Tibial nerve (tissue), 4 donors: ENCODE data around the gene SCAMP4. TPM values are rescaled to one million over a fixed set of nuclear protein-coding genes. Genes with fewer than 3 reads are reported as not detected.

Source experiments
- DNase-seq, 2 donors: peaks; one replicate each; pipeline ENCODE4 v3.0.0-alpha.2; 2019; ENCODE audit warnings: low spot score in 2 of 2
- H3K27ac ChIP-seq, 4 donors: fragments of 200-600 bp; sonication (generic) in 3 of 4; one replicate each; pipeline ENCODE4 v1.5.1; 2017 to 2019; ENCODE audit warnings: mild to moderate bottlenecking in 1 of 4
- H3K27me3 ChIP-seq, 2 donors: fragments of 200-600 bp; sonication (generic) in 1 of 2; one replicate each; pipeline versions ENCODE4 v1.5.1 to v1.6.0; 2017 to 2019
- H3K36me3 ChIP-seq, 3 donors: fragments of 200-600 bp; sonication (generic); one replicate each; pipeline ENCODE4 v1.5.1; 2018 to 2019
- H3K4me1 ChIP-seq, 4 donors: fragments of 200-600 bp; sonication (generic) in 3 of 4; one replicate each; pipeline ENCODE4 v1.5.1; 2017 to 2019
- H3K4me3 ChIP-seq, 4 donors: fragments of 200-600 bp; sonication (generic) in 3 of 4; one replicate each; pipeline ENCODE4 v1.5.1; 2017 to 2019; ENCODE audit warnings: mild to moderate bottlenecking in 1 of 4, moderate library complexity in 1 of 4
- H3K9me3 ChIP-seq, 4 donors: fragments of 200-600 bp; sonication (generic) in 3 of 4; one replicate each; pipeline ENCODE4 v1.5.1; 2017 to 2019
- EP300 ChIP-seq, 2 donors: sonication (generic); formaldehyde crosslinking; IDR thresholded peaks; one replicate each; pipeline ENCODE4 v1.6.1; 2017; ENCODE audit warnings: antibody characterized with exemption in 2 of 2, mild to moderate bottlenecking in 1 of 2
- POLR2A ChIP-seq, 2 donors: fragments of 450-650 bp; IDR thresholded peaks; one replicate each; pipeline ENCODE4 v1.6.1; 2017; ENCODE audit warnings: antibody characterized with exemption in 2 of 2, mild to moderate bottlenecking in 2 of 2, moderate library complexity in 2 of 2
- WGBS, 2 donors: methylation state at CpG; one replicate each; pipeline ENCODE4 v1.1.5; 2018; 5-methylcytosine and 5-hydroxymethylcytosine counted together
- total RNA-seq, 4 donors: library from RNA; depleted of rRNA; stranded (reverse); fragments of >200 nt; gene quantifications; one replicate each; pipeline ENCODE4 v1.1.0, GENCODE V29; 2016
- TF ChIP-seq, protein P1 (sequence below), 5 experiments: fragments of 200-600 bp in 3 of 5; fragments of 450-650 bp in 2 of 5; sonication (generic) in 3 of 5; IDR thresholded peaks; one replicate each; pipeline ENCODE4 v1.5.1; 2016 to 2019; ENCODE audit warnings: antibody characterized with exemption in 5 of 5, mild to moderate bottlenecking in 3 of 5, moderate library complexity in 2 of 5

SCAMP4 gene
- total RNA-seq, 4 donors from 2014 or later = 34.7 to 65.7 (median 56.2) TPM

DNA sequence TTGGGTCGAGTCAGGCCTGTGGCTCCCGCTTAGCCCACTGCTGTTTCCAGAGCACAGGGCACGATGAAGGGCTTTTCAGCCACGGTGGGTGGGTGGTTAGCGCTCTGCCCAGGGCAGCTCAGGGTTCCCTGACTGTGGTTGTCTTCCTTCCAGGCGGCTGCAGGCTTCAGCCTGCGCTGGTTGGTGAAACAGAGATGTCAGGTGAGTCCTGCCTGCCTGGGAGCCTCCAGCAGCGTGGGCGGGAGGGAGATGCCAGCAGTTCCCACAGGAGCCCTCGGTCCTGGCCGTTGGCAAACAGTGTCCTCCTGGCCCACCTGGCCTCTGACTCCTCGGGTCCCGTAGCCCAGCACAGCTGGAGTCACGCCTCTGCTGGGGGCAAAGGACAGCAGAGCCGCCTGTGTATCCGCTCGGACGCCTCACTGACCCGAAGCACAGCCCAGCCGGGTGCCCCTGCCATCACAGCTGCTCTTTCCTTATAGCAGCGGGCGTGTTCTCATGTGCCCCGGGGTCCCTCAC is 9.7 kb downstream of the SCAMP4 start:
- Histone ChIP-seq H3K27ac (no peak overlapping the region), H3K36me3 (peaks cover 0 to 78% (median 5%) of the 10 kb centered on the region in 3 donors), H3K9me3 (no peaks in the 10 kb centered on the region), H3K4me1 (peaks cover 0 to 9% (median under 1%) of the 10 kb centered on the region in 4 donors), H3K27me3 (no peaks in the 10 kb centered on the region), H3K4me3 (no peak overlapping the region)
- no peak for TF ChIP-seq POLR2A (IDR thresholded peaks at IDR 0.05)
- TF ChIP-seq, protein P1, sequence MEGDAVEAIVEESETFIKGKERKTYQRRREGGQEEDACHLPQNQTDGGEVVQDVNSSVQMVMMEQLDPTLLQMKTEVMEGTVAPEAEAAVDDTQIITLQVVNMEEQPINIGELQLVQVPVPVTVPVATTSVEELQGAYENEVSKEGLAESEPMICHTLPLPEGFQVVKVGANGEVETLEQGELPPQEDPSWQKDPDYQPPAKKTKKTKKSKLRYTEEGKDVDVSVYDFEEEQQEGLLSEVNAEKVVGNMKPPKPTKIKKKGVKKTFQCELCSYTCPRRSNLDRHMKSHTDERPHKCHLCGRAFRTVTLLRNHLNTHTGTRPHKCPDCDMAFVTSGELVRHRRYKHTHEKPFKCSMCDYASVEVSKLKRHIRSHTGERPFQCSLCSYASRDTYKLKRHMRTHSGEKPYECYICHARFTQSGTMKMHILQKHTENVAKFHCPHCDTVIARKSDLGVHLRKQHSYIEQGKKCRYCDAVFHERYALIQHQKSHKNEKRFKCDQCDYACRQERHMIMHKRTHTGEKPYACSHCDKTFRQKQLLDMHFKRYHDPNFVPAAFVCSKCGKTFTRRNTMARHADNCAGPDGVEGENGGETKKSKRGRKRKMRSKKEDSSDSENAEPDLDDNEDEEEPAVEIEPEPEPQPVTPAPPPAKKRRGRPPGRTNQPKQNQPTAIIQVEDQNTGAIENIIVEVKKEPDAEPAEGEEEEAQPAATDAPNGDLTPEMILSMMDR (IDR thresholded peaks at IDR 0.05) = no peak
- no peak for TF ChIP-seq EP300 (IDR thresholded peaks at IDR 0.05)
- DNase-seq = no peak
- 82 to 86% methylated on average over 17 to 18 of the region's 23 CpGs for WGBS, 2 donors

DNA sequence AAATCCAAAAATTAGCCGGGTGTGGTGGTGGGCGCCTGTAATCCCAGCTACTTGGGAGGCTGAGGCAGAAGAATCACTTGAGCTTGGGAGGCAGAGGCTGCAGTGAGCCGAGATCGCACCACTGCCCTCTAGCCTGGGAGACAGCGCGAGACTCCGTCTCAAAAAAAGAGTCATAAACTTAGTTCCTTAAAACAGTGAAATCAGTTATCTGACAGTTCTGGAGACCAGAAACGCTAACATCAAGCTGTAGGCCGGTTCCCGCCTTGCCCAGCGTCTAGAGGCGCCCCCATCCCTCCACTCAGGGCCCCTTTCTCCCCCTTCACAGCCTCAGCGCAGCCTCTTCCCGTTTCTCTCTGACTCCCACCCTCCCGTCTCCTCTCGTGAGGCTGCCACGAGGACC is 11.9 kb downstream of the SCAMP4 start:
- WGBS, 2 donors = 80 to 81% methylated on average over 17 of the region's 17 CpGs
- no peak for DNase-seq
- TF ChIP-seq, protein P1 (IDR thresholded peaks at IDR 0.05) = no peak
- TF ChIP-seq EP300 (IDR thresholded peaks at IDR 0.05) (no peak), POLR2A (IDR thresholded peaks at IDR 0.05) (no peak)
- H3K27ac ChIP-seq = no peak overlapping the region
- H3K36me3 ChIP-seq = peaks cover 0 to 94% (median 5%) of the 10 kb centered on the region in 3 donors
- H3K4me3 ChIP-seq = no peak overlapping the region
- no peaks in the 10 kb centered on the region for H3K4me1 ChIP-seq
- no peaks in the 10 kb centered on the region for H3K9me3 ChIP-seq
- no peaks in the 10 kb centered on the region for H3K27me3 ChIP-seq

DNA sequence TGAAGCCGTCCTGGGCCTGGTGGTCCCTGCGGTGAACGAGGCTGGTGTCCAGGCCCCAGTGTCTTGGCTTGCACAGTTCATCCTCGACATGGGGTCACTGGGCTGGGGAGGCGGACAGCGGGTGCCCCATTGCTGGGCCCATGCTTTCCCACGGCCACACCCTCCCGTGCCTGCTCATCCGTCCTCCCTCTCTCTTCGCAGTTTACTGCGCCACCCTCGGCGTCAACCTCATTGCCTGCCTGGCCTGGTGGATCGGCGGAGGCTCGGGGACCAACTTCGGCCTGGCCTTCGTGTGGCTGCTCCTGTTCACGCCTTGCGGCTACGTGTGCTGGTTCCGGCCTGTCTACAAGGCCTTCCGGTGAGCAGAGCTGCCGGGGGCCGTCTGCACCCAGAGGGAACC is 12.7 kb downstream of the SCAMP4 start:
- no peak overlapping the region for H3K27ac ChIP-seq
- no peaks in the 10 kb centered on the region for H3K27me3 ChIP-seq
- no peaks in the 10 kb centered on the region for H3K9me3 ChIP-seq
- H3K4me1 ChIP-seq = no peaks in the 10 kb centered on the region
- TF ChIP-seq, protein P1 (IDR thresholded peaks at IDR 0.05) = no peak
- TF ChIP-seq EP300 (IDR thresholded peaks at IDR 0.05) (no peak), POLR2A (IDR thresholded peaks at IDR 0.05) (no peak)
- no peak for DNase-seq
- 87 to 97% methylated on average over 25 of the region's 25 CpGs for WGBS, 2 donors
- peaks cover 0 to 94% (median 5%) of the 10 kb centered on the region in 3 donors for H3K36me3 ChIP-seq
- H3K4me3 ChIP-seq = no peak overlapping the region

DNA sequence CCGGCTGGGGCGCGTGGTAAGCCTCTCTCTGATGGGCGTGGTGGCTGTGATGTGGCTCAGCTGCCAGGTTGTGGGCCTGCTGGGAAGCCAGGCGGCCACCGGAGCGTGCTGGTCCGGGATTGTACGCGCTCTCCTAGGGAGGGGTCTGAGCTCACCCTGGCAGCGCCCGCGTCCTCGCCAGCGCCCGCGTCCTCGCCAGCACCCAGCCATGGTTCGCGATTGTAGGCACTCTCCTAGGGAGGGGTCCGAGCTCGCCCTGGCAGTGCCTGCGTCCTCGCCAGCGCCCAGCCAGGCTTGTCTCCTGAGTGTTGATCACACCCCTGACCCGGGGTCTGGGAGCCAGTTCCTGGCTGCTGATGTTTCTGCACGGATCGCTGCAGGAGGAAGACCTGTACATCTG is 13.8 kb downstream of the SCAMP4 start:
- no peak overlapping the region for H3K27ac ChIP-seq
- H3K4me1 ChIP-seq = no peaks in the 10 kb centered on the region
- TF ChIP-seq POLR2A (IDR thresholded peaks at IDR 0.05) = no peak
- no peak for TF ChIP-seq EP300 (IDR thresholded peaks at IDR 0.05)
- TF ChIP-seq, protein P1 (IDR thresholded peaks at IDR 0.05) = no peak
- H3K4me3 ChIP-seq = no peak overlapping the region
- H3K9me3 ChIP-seq = no peaks in the 10 kb centered on the region
- H3K27me3 ChIP-seq = no peaks in the 10 kb centered on the region
- WGBS, 2 donors = 95 to 96% methylated on average over 18 to 28 of the region's 28 CpGs
- peaks cover 0 to 94% (median 5%) of the 10 kb centered on the region in 3 donors for H3K36me3 ChIP-seq
- no peak for DNase-seq

DNA sequence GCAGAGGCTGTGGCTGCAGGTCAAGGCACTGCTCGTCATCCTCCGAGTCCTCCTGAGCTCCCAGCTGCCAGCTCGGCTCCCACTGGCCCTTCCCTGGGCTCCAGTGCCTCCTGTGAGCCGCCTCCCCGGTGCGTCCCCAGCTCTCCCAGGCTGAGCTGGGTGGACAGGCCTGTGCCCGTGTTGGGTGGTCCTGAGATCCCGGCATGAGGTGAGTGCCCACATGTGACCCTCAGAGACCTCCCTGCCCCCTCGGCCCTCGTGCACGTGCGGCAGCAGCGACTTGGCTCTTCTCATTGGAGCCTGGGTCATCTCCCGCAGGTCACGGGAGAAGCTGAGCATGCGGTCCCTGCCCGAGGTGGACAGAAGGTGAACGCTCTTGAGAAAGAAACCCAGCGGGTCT is 15.4 kb downstream of the SCAMP4 start:
- TF ChIP-seq POLR2A (IDR thresholded peaks at IDR 0.05) = no peak
- H3K36me3 ChIP-seq = peaks cover 0 to 97% (median 5%) of the 10 kb centered on the region in 3 donors

More for the DNA sequence above, 15.4 kb downstream of the SCAMP4 start:
- WGBS, 2 donors = 88 to 96% methylated on average over 15 of the region's 19 CpGs
- no peak overlapping the region for H3K27ac ChIP-seq
- no peak for DNase-seq
- no peaks in the 10 kb centered on the region for H3K4me1 ChIP-seq
- no peaks in the 10 kb centered on the region for H3K9me3 ChIP-seq
- H3K27me3 ChIP-seq = no peaks in the 10 kb centered on the region
- H3K4me3 ChIP-seq = no peak overlapping the region
